SK-N-SH (cell line): ENCODE results near the gene ST7. TPM values are rescaled to one million over a fixed set of nuclear protein-coding genes. Genes with fewer than 3 reads are reported as not detected.

Experiments
- CTCF ChIA-PET: fragments of 300-600, 350-600 bp; formaldehyde crosslinking; extraction: SDS; loops from one replicate; lab custom pipeline; 2021; lab: Yijun Ruan, JAX
- POLR2A ChIA-PET: fragments of 350-600 bp; sonication (Branson Sonifier 250); formaldehyde crosslinking; extraction: SDS; loops from one replicate; lab custom pipeline; 2020; ENCODE audit warnings: antibody characterized with exemption, inconsistent platforms; lab: Yijun Ruan, JAX
- DNase-seq: peaks from one replicate; pipeline ENCODE4 v3.0.0; 2012
- H2AFZ ChIP-seq: fragments of 200-600 bp; sonication (generic); 2 replicates; pipeline ENCODE4 v1.8.1; 2016; ENCODE audit warnings: antibody characterized with exemption, mild to moderate bottlenecking, low read depth
- H3F3A ChIP-seq: fragments of 200-600 bp; sonication (generic); replicated peaks from 2 replicates; pipeline ENCODE3; 2016; ENCODE audit warnings: antibody characterized with exemption, mild to moderate bottlenecking; ENCODE audit not compliant: insufficient read depth
- H3K27ac ChIP-seq, 2 experiments: fragments of 200-500 bp in 1 of 2; fragments of 200-600 bp in 1 of 2; sonication (Bioruptor generic) in 1 of 2; sonication (generic), shearing (Covaris generic) in 1 of 2; 2 replicates each; pipeline versions ENCODE4 v1.5.1 to v1.6.1; 2014 to 2016; ENCODE audit warnings: low read depth in 2 of 2, inconsistent platforms in 1 of 2, low read length in 1 of 2, mild to moderate bottlenecking in 1 of 2, mixed read lengths in 1 of 2
- H3K27me3 ChIP-seq: fragments of 200-600 bp; sonication (generic), shearing (Covaris generic); 2 replicates; pipeline ENCODE4 v1.6.1; 2016; ENCODE audit warnings: mixed run types; ENCODE audit not compliant: insufficient read depth
- H3K36me3 ChIP-seq, 2 experiments: fragments of 200-500 bp in 1 of 2; fragments of 200-600 bp in 1 of 2; sonication (Bioruptor generic) in 1 of 2; sonication (generic) in 1 of 2; replicated peaks in 1 of 2; 2 replicates each; pipeline versions ENCODE3 to v1.5.1; 2014 to 2016; ENCODE audit warnings: low read length in 1 of 2, mild to moderate bottlenecking in 1 of 2; ENCODE audit not compliant: insufficient read depth in 2 of 2, control insufficient read depth in 1 of 2
- H3K4me1 ChIP-seq, 2 experiments: fragments of 200-500 bp in 1 of 2; fragments of 200-600 bp in 1 of 2; sonication (Bioruptor generic) in 1 of 2; sonication (generic), shearing (Covaris generic) in 1 of 2; 2 replicates each; pipeline versions ENCODE4 v1.5.1 to v1.6.1; 2014 to 2016; ENCODE audit warnings: low read depth in 1 of 2, low read length in 1 of 2, mixed run types in 1 of 2; ENCODE audit not compliant: insufficient read depth in 2 of 2, control insufficient read depth in 1 of 2
- H3K4me2 ChIP-seq: fragments of 200-600 bp; sonication (generic), shearing (Covaris generic); 2 replicates; pipeline ENCODE4 v1.6.1; 2017; ENCODE audit warnings: mixed run types
- H3K4me3 ChIP-seq, 2 experiments: fragments of 200-500 bp in 1 of 2; fragments of 200-600 bp in 1 of 2; sonication (Bioruptor generic) in 1 of 2; sonication (generic), shearing (Covaris generic) in 1 of 2; 2 replicates each; pipeline versions ENCODE4 v1.5.1 to v1.8.1; 2014 to 2016; ENCODE audit warnings: low read depth in 2 of 2, inconsistent platforms in 1 of 2, low read length in 1 of 2, mild to moderate bottlenecking in 1 of 2, mixed read lengths in 1 of 2, moderate library complexity in 1 of 2
- H3K79me2 ChIP-seq: fragments of 200-600 bp; sonication (generic); 2 replicates; pipeline ENCODE4 v1.8.1; 2017; ENCODE audit warnings: mild to moderate bottlenecking; ENCODE audit not compliant: insufficient read depth
- H3K9ac ChIP-seq: fragments of 200-600 bp; sonication (generic); 2 replicates; pipeline ENCODE4 v1.6.1; 2017; ENCODE audit warnings: mixed run types
- H3K9me2 ChIP-seq: fragments of 200-600 bp; sonication (generic); 2 replicates; pipeline ENCODE4 v1.6.1; 2017; ENCODE audit warnings: mixed run types
- H3K9me3 ChIP-seq: fragments of 200-600 bp; sonication (generic); 2 replicates; pipeline ENCODE4 v1.6.1; 2017; ENCODE audit warnings: mixed run types, mild to moderate bottlenecking, moderate library complexity
- H4K20me1 ChIP-seq: fragments of 200-600 bp; sonication (generic); 2 replicates; pipeline ENCODE4 v1.6.1; 2017; ENCODE audit warnings: mild to moderate bottlenecking, mixed run types; ENCODE audit not compliant: insufficient read depth
- CHD2 ChIP-seq: fragments of 150-350 bp; IDR thresholded peaks from 2 replicates; pipeline ENCODE4 v1.6.1; 2018; ENCODE audit warnings: low read length; ENCODE audit not compliant: partially characterized antibody
- CTCF ChIP-seq: fragments of 200-600 bp; sonication (generic); IDR thresholded peaks from 2 replicates; pipeline ENCODE4 v1.6.1; 2017; ENCODE audit warnings: antibody characterized with exemption, mild to moderate bottlenecking, moderate library complexity
- EP300 ChIP-seq, 2 experiments: IDR thresholded peaks; 2 replicates each; pipeline versions ENCODE4 v1.4.0 to v1.6.1; 2012; ENCODE audit warnings: borderline replicate concordance in 1 of 2, low read depth in 1 of 2, low read length in 1 of 2
- FOXM1 ChIP-seq: IDR thresholded peaks from 2 replicates; pipeline ENCODE4 v1.4.0; 2012; ENCODE audit warnings: low read depth, mild to moderate bottlenecking
- GATA2 ChIP-seq: sonication (generic); formaldehyde crosslinking; IDR thresholded peaks from 2 replicates; pipeline ENCODE4 v1.5.0; 2020; ENCODE audit warnings: mild to moderate bottlenecking, missing genetic modification reagents
- MXI1 ChIP-seq: IDR thresholded peaks from 2 replicates; pipeline ENCODE4 v1.6.1; 2012; ENCODE audit warnings: mild to moderate bottlenecking, low read depth, low read length, improper control_type of control experiment
- NRF1 ChIP-seq: IDR thresholded peaks from 2 replicates; pipeline ENCODE4 v1.6.1; 2012; ENCODE audit warnings: low read depth, mild to moderate bottlenecking, low read length
- PBX3 ChIP-seq: IDR thresholded peaks from 2 replicates; pipeline ENCODE4; 2012
- RAD21 ChIP-seq: IDR thresholded peaks from 2 replicates; pipeline ENCODE4 v1.6.1; 2012; ENCODE audit warnings: mild to moderate bottlenecking, low read length
- RCOR1 ChIP-seq: fragments of 150-350 bp; IDR thresholded peaks from 2 replicates; pipeline ENCODE4 v1.6.1; 2017; ENCODE audit warnings: antibody characterized with exemption, low read length
- RXRA ChIP-seq: IDR thresholded peaks from 2 replicates; pipeline ENCODE4 v1.4.0; 2012; ENCODE audit warnings: low read depth, mild to moderate bottlenecking, borderline replicate concordance
- TAF1 ChIP-seq: IDR thresholded peaks from 2 replicates; pipeline ENCODE4 v1.6.1; 2012; ENCODE audit warnings: low read depth, mild to moderate bottlenecking, low read length, moderate library complexity, borderline replicate concordance
- USF1 ChIP-seq: IDR thresholded peaks from 2 replicates; pipeline ENCODE4 v1.4.0; 2012; ENCODE audit warnings: low read depth, borderline replicate concordance
- USF2 ChIP-seq: fragments of 150-350 bp; IDR thresholded peaks from 2 replicates; pipeline ENCODE4 v1.6.1; 2017; ENCODE audit warnings: antibody characterized with exemption, low read length, low read depth, borderline replicate concordance
- WGBS: methylation state at CpG from one replicate; pipeline ENCODE4 v1.1.6; 2017; ENCODE audit warnings: low lambda C conversion rate; 5-methylcytosine and 5-hydroxymethylcytosine counted together
- polyA plus RNA-seq, 3 experiments: library from polyadenylated mRNA; depleted of rRNA; stranded (reverse); fragments of >200 nt; gene quantifications; 2 replicates each; pipeline ENCODE4 v1.2.3, GENCODE V29; 2012

ST7 gene
- polyA plus RNA-seq, 1 of the 3 experiments (the other 2 are of a cell fraction): 23.5 TPM

- H3K4me2 ChIP-seq: no peak overlapping the region
- 60% methylated on average over 3 of the region's 3 CpGs for WGBS
- no peaks in the 10 kb centered on the region for H3K9me3 ChIP-seq
- DNase-seq: no peak
- no peaks in the 10 kb centered on the region for H3K9me2 ChIP-seq
- H3K27ac ChIP-seq: peak overlapping the region in 1 of 2 experiments; percentile 82; a peak in 2 of 4 replicates
- TF ChIP-seq RCOR1: no peak
- TF ChIP-seq CHD2: peak; percentile 23
- peak; percentile 62 for TF ChIP-seq GATA2 (CRISPR knock-in tag)
- no peak for TF ChIP-seq NRF1
- TF ChIP-seq EP300 (IDR thresholded peaks at IDR 0.05; ENCODE audit: borderline replicate concordance in 1 of 2, low read depth in 1 of 2, low read length in 1 of 2): no peak
- no peak for TF ChIP-seq PBX3
- no peak for TF ChIP-seq CTCF
- TF ChIP-seq FOXM1: no peak
- TF ChIP-seq, all 33 proteins: peak for 2
- no peaks in the 10 kb centered on the region for H3K36me3 ChIP-seq
- no peaks in the 10 kb centered on the region for H4K20me1 ChIP-seq
- no peaks in the 10 kb centered on the region for H3K27me3 ChIP-seq
- no peak overlapping the region for H3K9ac ChIP-seq
- H3K79me2 ChIP-seq: peaks cover 32% of the 10 kb centered on the region
- peaks cover 5 to 38% of the 10 kb centered on the region in 2 experiments; a peak in 2 of 4 replicates for H3K4me1 ChIP-seq
- no peak overlapping the region for H2AFZ ChIP-seq
- no peaks in the 10 kb centered on the region for H3F3A ChIP-seq
- ChIA-PET CTCF (interaction anchor here (1.1 to 1.2 kb wide), 2 partner anchors 59 to 62 kb away, joined by 3 to 7 read pairs; no protein-coding TSS in a partner anchor), POLR2A (no interaction called here)
- no peak overlapping the region; a peak in 1 of 4 replicates for H3K4me3 ChIP-seq
Observed at GRCh38 chr7:117047496-117047895, 94.2 kb downstream of the ST7 start.

GRCh38 chr7:117048114-117048866 lies 95.0 kb downstream of the ST7 start:
- Histone ChIP-seq H3K9me3 (no peaks in the 10 kb centered on the region), H3K36me3 (no peaks in the 10 kb centered on the region), H3K4me3 (no peak overlapping the region), H3K27ac (peak overlapping the region in 1 of 2 experiments; percentile 82; a peak in 2 of 4 replicates), H3K4me1 (peaks cover 5 to 38% of the 10 kb centered on the region in 2 experiments; a peak in 2 of 4 replicates), H2AFZ (no peak overlapping the region), H3K27me3 (no peaks in the 10 kb centered on the region), H3K4me2 (no peak overlapping the region), H3K9me2 (no peaks in the 10 kb centered on the region), H3K9ac (no peak overlapping the region), H3K79me2 (peaks cover 32% of the 10 kb centered on the region), H3F3A (no peaks in the 10 kb centered on the region), H4K20me1 (no peaks in the 10 kb centered on the region)
- WGBS: 94% methylated on average over 5 of the region's 5 CpGs
- TF ChIP-seq CHD2 (no peak), USF2 (no peak), NRF1 (no peak), PBX3 (no peak), MXI1 (no peak), USF1 (no peak), TAF1 (no peak), RAD21 (no peak), RXRA (no peak)
- ChIA-PET CTCF (interaction anchor here (0.5 to 1.4 kb wide), 4 partner anchors 9 to 350 kb away, joined by 3 to 7 read pairs (median 3); no protein-coding TSS in a partner anchor), POLR2A (no interaction called here)
- DNase-seq: no peak
